Fibroblast of skin of left biceps (primary cell): ENCODE data around the gene ANO7.
"Not testable (repeated sequence)": the region's sequence is repeated elsewhere in the genome, so short reads cannot be mapped to it uniquely, and the experiment has no call there.

ENCODE experiments used
- DNase-seq, 2 experiments: peaks; one replicate each; pipeline ENCODE4 v3.0.0-alpha.2; 2013; ENCODE audit warnings: low read depth in 2 of 2

Gene ANO7

DNA sequence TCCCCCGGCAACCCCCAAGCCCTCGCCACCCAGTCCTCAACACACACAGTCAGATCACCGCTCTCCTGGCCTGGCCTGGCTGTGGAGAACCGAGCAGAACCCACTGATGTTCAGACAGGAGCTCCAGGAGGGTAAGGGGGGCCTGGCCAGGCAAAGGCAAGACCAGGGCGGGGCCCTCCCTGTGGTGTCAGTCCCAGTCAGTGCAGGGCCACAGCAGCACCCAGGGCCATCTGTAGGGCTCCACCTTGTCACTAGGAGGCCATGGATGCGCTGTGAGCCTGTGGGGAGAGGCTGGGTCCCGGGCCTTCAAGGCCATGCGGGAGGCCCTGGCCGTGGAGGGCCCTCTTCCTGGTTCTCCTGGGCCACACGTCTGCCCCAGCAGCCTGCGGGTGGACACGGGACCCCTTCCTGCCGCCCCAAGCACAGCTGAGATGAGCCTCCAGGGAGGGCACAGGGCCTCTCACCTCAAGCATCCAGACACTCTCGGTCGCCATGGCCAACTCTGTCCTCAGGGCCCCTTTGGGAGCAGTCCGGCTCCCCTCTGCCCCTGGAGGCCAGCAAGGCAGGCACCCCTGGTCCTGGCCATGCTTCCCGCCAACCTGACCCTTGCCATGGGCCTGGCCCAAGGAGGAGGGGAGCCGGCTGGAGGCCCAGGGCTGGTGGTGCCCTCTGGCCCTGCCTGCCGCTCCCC lies 2.0 kb downstream of the ANO7 start:
- DNase-seq = no peak

DNA sequence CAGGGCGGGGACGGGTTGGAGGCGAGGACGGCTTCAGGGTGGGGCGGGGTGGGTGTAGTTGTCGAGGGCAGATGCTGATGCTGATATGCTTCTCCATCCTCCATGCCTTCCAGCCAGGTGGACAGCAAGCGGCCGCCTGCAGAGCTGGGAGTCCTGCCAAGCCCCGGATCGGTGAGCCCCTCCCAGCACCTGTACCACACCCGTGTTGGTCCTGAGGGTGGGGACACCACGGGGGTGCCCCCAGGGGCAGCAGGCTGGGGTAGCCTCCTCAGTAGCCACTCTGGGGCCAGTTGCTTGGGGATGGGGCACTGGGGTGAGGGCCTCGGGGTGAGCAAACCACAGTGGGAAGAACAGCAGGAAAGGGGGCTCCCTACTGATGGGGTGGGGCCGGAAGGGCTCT lies 2.6 kb downstream of the ANO7 start:
- no peak for DNase-seq

DNA sequence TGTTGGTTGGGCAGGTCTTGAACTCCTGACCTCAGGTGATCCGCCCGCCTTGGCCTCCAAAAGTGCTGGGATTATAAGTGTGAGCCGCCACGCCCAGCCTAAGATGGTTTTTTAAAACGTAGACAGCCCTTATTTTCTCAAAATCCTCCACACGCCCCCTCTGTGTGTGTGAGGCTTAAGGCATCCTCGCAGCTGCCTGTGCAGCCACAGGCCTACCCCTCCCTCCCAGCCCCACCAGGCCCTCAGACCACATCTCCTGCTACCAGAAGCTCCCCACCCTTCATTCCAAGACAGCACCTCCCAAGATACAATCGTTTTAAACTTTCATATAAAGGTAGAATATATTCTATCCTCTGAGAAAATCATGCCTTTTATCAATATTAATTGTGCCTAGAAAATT lies 4.8 kb downstream of the ANO7 start:
- DNase-seq = no peak

DNA sequence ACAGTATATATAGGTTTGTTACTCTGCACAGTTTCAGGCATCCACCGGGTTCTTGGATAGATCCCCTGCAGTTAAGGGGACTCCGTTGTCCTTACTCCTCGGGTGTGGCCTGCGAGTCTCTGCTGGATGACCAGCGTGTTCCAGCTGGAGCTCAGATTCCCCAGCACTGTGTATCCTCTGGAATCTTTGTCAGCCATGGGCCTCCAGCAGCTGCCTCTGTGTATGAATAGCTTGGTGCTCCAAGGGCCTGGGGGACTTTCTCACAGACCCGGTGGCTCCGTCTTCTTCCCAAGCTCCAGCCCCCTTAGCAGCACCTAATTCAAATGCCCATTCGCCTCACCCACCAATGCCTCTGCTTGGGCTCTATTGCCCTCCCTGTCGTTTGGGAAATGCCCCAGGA lies 6.3 kb downstream of the ANO7 start:
- no peak for DNase-seq

DNA sequence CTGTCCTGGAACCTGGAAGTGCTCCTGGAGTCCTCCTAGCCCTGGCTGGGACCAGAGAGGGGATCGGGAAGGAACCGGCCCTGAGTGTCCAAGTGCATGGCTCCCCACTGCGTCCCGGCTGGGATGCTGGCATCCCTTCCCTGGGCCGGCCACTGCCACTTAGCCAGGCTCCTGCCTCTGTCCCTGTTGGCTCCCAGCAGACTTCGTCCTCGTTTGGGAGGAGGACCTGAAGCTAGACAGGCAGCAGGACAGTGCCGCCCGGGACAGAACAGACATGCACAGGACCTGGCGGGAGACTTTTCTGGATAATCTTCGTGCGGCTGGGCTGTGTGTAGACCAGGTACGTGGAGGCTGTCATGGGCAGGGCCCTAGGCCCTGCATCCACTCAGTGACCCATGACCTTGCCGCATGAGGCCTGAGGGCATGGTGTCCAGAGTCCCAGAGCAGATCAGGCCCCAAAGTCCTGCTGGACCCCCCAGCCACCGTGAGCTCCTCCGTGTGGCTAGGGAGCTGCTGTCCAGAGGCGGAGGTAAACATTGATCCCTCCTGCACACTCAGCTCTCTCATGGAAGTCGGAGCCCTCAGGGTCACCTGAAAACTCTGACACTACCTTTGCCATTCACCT lies 7.1 kb downstream of the ANO7 start:
- DNase-seq = no peak

DNA sequence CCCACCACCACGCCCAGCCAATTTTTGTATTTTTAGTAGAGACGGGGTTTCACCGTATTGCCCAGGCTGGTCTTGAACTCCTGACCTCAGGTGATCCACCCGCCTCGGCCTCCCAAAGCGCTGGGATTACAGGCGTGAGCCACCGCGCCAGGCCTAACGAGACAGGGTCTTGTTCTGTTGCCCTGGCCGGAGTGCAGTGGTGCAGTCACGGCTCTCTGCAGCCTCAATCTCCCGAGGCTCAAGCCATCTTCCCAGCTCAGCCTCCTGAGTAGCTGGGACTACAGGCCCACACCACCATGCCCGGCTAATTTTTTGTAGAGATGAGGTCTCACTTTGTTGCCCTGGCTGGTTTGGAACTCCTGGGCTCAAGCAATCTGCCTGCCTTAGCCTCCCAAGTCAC lies 8.8 kb downstream of the ANO7 start:
- not testable (repeated sequence) for DNase-seq

DNA sequence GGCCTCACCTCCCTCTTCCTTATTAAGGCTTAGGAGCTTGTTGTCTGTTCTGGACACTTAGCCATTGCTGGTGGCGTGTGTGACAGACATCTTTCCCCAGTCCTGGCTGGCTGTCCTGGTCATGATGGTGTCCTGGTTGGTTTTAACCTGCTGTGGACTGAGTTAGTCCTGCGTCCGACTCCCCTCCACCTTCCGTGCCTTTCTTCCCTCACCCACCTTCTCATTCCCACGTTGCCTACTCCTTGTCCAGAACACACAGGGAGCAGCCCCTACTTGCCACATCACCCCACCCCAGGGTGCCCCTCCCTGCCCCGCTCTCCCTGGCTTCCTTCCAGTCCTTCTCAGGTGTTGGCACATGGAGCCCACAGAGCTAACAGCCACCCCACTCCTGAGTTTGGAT lies 9.5 kb downstream of the ANO7 start:
- no peak for DNase-seq

GRCh38 chr2:241198381-241199279 lies 10.2 kb downstream of the ANO7 start:
- DNase-seq = no peak

GRCh38 chr2:241199286-241199685 lies 10.8 kb downstream of the ANO7 start:
- DNase-seq = no peak

- DNase-seq = no peak
Measured at GRCh38 chr2:241199897-241200821, 11.7 kb downstream of the ANO7 start.

DNA sequence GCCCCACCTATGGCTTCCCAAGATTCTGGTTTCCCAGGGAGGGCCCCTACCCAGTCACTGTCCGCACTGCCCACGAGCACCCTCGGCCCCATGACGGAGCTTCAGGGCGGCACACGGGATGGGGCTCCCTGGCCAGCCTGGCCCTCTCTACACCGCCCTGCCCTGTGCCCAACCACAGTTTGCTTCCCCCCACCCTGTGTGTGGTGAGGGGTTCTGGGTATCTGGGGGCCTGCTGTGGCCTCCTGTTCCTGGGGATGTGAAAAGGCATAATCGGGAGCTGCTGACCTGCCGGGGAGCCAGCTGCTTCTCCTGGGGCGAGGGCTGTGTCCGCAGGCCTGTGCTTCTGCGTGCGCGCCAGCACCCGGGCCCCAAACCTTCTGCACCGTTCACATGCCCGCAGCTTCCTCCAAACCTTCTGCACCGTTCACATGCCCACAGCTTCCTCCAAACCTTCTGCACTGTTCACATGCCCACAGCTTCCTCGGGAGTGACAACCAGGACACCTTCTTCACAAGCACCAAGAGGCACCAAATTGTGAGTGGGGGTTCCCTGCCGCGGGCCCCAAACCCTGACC lies 12.4 kb downstream of the ANO7 start:
- DNase-seq = no peak

GRCh38 chr2:241201445-241202267 lies 13.2 kb downstream of the ANO7 start:
- no peak for DNase-seq

- DNase-seq = no peak
Measured at GRCh38 chr2:241202268-241202585, 13.8 kb downstream of the ANO7 start.

- DNase-seq = no peak
Measured at GRCh38 chr2:241202681-241203080, 14.2 kb downstream of the ANO7 start.

GRCh38 chr2:241203218-241204009 lies 14.9 kb downstream of the ANO7 start:
- DNase-seq = no peak

GRCh38 chr2:241204010-241204384 lies 15.5 kb downstream of the ANO7 start:
- DNase-seq = no peak

- no peak for DNase-seq
Measured at GRCh38 chr2:241204490-241204889, 16.0 kb downstream of the ANO7 start.

DNA sequence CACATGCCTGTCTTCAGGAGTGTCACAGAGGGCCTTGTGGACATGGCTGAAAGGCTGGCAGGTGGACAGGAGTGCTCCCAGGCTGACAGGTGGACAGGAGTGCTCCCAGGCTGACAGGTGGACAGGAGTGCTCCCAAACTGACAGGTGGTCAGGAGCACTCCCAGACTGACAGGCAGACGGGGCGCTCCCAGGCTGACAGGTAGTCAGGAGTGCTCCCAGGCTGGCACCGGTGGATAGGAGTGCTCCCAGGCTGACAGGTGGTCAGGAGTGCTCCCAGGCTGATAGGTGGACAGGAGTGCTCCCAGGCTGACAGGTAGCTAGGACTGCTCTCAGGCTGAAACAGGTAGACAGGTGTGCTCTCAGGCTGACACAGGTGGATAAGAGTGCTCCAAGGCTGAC lies 16.6 kb downstream of the ANO7 start:
- no peak for DNase-seq

- DNase-seq = no peak
Measured at GRCh38 chr2:241207151-241207550, 18.7 kb downstream of the ANO7 start.

- DNase-seq = no peak
Measured at GRCh38 chr2:241207641-241208040, 19.2 kb downstream of the ANO7 start.
